HEK293 (cell line): ENCODE results near the gene ARHGAP10.

ENCODE experiments used
- CTCF ChIA-PET: fragments of 350-600 bp; formaldehyde crosslinking; extraction: SDS; loops from one replicate; lab custom pipeline; 2021; ENCODE audit warnings: antibody characterized with exemption; lab: Yijun Ruan, JAX
- POLR2A ChIA-PET: fragments of 300-600 bp; formaldehyde crosslinking; extraction: SDS; loops from one replicate; lab custom pipeline; 2020; ENCODE audit warnings: antibody characterized with exemption, inconsistent platforms; lab: Yijun Ruan, JAX
- H3K27ac ChIP-seq: fragments of 200-500 bp; sonication (Bioruptor generic); 2 replicates; pipeline ENCODE4 v1.5.1; 2014; ENCODE audit warnings: low read depth, low read length, control low read depth, inconsistent platforms; ENCODE audit errors: extremely low read depth
- H3K36me3 ChIP-seq, 2 experiments: fragments of 200-500 bp in 1 of 2; sonication (Bioruptor generic) in 1 of 2; 1 replicate in 1 of 2; 2 replicates in 1 of 2; pipeline ENCODE4 v1.5.1; 2014 to 2017; ENCODE audit warnings: inconsistent platforms in 2 of 2, low read length in 2 of 2; ENCODE audit not compliant: control insufficient read depth in 2 of 2, insufficient read depth in 1 of 2
- H3K4me1 ChIP-seq: fragments of 200-500 bp; sonication (Bioruptor generic); 2 replicates; pipeline ENCODE4 v1.5.1; 2014; ENCODE audit warnings: mild to moderate bottlenecking, low read length, inconsistent platforms; ENCODE audit not compliant: control insufficient read depth, insufficient read depth
- H3K4me3 ChIP-seq: 2 replicates; pipeline ENCODE4 v1.5.1; 2011; ENCODE audit warnings: low read depth, mild to moderate bottlenecking, control low read depth, low read length, moderate library complexity
- H3K9me3 ChIP-seq: fragments of 200-500 bp; sonication (Bioruptor generic); 2 replicates; pipeline ENCODE4 v1.5.1; 2014; ENCODE audit warnings: low read depth, low read length, inconsistent platforms; ENCODE audit not compliant: control insufficient read depth, insufficient read depth
- CTCF ChIP-seq: fragments of 450-650 bp; formaldehyde crosslinking; IDR thresholded peaks from 2 replicates; pipeline ENCODE4 v1.5.1; 2016; ENCODE audit warnings: missing biosample characterization, missing genetic modification characterization
- HOXD13 ChIP-seq: sonication (generic); formaldehyde crosslinking; IDR thresholded peaks from 2 replicates; pipeline ENCODE4 v1.8.0; 2022; ENCODE audit warnings: missing genetic modification reagents, borderline replicate concordance
- INSM2 ChIP-seq: fragments of 450-650 bp; formaldehyde crosslinking; IDR thresholded peaks from 2 replicates; pipeline ENCODE4 v1.5.1; 2016; ENCODE audit warnings: missing biosample characterization, missing genetic modification characterization
- PRDM10 ChIP-seq: fragments of 450-650 bp; formaldehyde crosslinking; IDR thresholded peaks from 2 replicates; pipeline ENCODE4 v1.5.1; 2016; ENCODE audit warnings: missing biosample characterization, missing genetic modification characterization
- REPIN1 ChIP-seq: fragments of 450-650 bp; formaldehyde crosslinking; IDR thresholded peaks from 2 replicates; pipeline ENCODE4 v1.5.1; 2017; ENCODE audit warnings: missing biosample characterization, missing genetic modification characterization, low read depth
- SALL2 ChIP-seq: fragments of 450-650 bp; formaldehyde crosslinking; IDR thresholded peaks from 2 replicates; pipeline ENCODE4 v1.5.0; 2017; ENCODE audit warnings: missing biosample characterization, mild to moderate bottlenecking, missing genetic modification characterization, borderline replicate concordance
- TRIM28 ChIP-seq: IDR thresholded peaks from 2 replicates; pipeline ENCODE4 v1.6.1; 2011; ENCODE audit warnings: low read length, control low read depth, borderline replicate concordance
- ZBTB26 ChIP-seq: fragments of 450-650 bp; formaldehyde crosslinking; optimal IDR thresholded peaks from 2 replicates; pipeline ENCODE3; 2016; ENCODE audit warnings: missing biosample characterization, mild to moderate bottlenecking, missing genetic modification characterization
- ZBTB48 ChIP-seq: fragments of 450-650 bp; formaldehyde crosslinking; IDR thresholded peaks from 2 replicates; pipeline ENCODE4 v1.5.1; 2016; ENCODE audit warnings: missing biosample characterization, missing genetic modification characterization
- ZFP69B ChIP-seq: fragments of 450-650 bp; formaldehyde crosslinking; IDR thresholded peaks from 2 replicates; pipeline ENCODE4 v1.5.1; 2016; ENCODE audit warnings: missing biosample characterization, missing genetic modification characterization
- ZNF155 ChIP-seq: fragments of 450-650 bp; formaldehyde crosslinking; IDR thresholded peaks from 2 replicates; pipeline ENCODE4 v1.5.1; 2016; ENCODE audit warnings: missing biosample characterization, missing genetic modification characterization
- ZNF2 ChIP-seq: fragments of 450-650 bp; formaldehyde crosslinking; IDR thresholded peaks from 2 replicates; pipeline ENCODE4 v1.5.1; 2016; ENCODE audit warnings: missing biosample characterization, missing genetic modification characterization
- ZNF223 ChIP-seq: fragments of 450-650 bp; formaldehyde crosslinking; IDR thresholded peaks from 2 replicates; pipeline ENCODE4 v1.5.1; 2016; ENCODE audit warnings: missing biosample characterization, missing genetic modification characterization
- ZNF23 ChIP-seq: fragments of 450-650 bp; formaldehyde crosslinking; IDR thresholded peaks from 2 replicates; pipeline ENCODE4 v1.5.1; 2016; ENCODE audit warnings: missing biosample characterization, missing genetic modification characterization, borderline replicate concordance
- ZNF311 ChIP-seq: fragments of 450-650 bp; formaldehyde crosslinking; IDR thresholded peaks from 2 replicates; pipeline ENCODE4 v1.5.1; 2017; ENCODE audit warnings: missing biosample characterization, missing genetic modification characterization, borderline replicate concordance
- ZNF354C ChIP-seq: fragments of 450-650 bp; formaldehyde crosslinking; IDR thresholded peaks from 2 replicates; pipeline ENCODE4 v1.5.1; 2016; ENCODE audit warnings: missing biosample characterization, missing genetic modification characterization, low read depth, borderline replicate concordance
- ZNF529 ChIP-seq: fragments of 450-650 bp; formaldehyde crosslinking; IDR thresholded peaks from 2 replicates; pipeline ENCODE4 v1.5.1; 2017; ENCODE audit warnings: missing genetic modification characterization, missing biosample characterization; ENCODE audit not compliant: insufficient replicate concordance
- ZNF654 ChIP-seq: fragments of 450-650 bp; formaldehyde crosslinking; IDR thresholded peaks from 2 replicates; pipeline ENCODE4 v1.5.1; 2016; ENCODE audit warnings: low read depth, missing biosample characterization, missing genetic modification characterization
- ZNF830 ChIP-seq: fragments of 450-650 bp; IDR thresholded peaks from 2 replicates; pipeline ENCODE4 v1.5.0; 2018; ENCODE audit warnings: missing biosample characterization, missing genetic modification characterization, low read depth, mild to moderate bottlenecking, moderate library complexity

The ARHGAP10 gene

GRCh38 chr4:147981305-147981704, 249.4 kb downstream of the ARHGAP10 start (continued):
- TF ChIP-seq ZNF529 (tag by site-specific recombination) = no peak
- TF ChIP-seq ZNF23 (tag by site-specific recombination) = no peak
- no peak for TF ChIP-seq ZNF354C
- TF ChIP-seq ZNF311 (tag by site-specific recombination) = no peak

GRCh38 chr4:147984065-147984777, 252.3 kb downstream of the ARHGAP10 start:
- no peaks in the 10 kb centered on the region for H3K9me3 ChIP-seq
- POLR2A ChIA-PET = no interaction called here
- TF ChIP-seq CTCF (tag by site-specific recombination) (no peak), ZNF223 (tag by site-specific recombination) (no peak), REPIN1 (tag by site-specific recombination) (no peak), HOXD13 (CRISPR knock-in tag) (no peak), ZBTB26 (no peak), ZFP69B (tag by site-specific recombination) (no peak), PRDM10 (tag by site-specific recombination) (no peak), TRIM28 (peak; percentile 55; the same call in 1 of the 2 replicates), ZNF2 (tag by site-specific recombination) (0 out of 2 replicates have a peak, but pooled peaks have one; percentile 31), ZNF830 (no peak), ZNF155 (tag by site-specific recombination) (no peak), ZBTB48 (no peak), ZNF654 (peak; percentile 60), SALL2 (tag by site-specific recombination) (no peak), INSM2 (tag by site-specific recombination) (no peak)
- TF ChIP-seq, all 188 proteins: peak for 3
- Histone ChIP-seq H3K4me3 (no peak overlapping the region), H3K27ac (no peak overlapping the region), H3K36me3 (no peaks in the 10 kb centered on the region), H3K4me1 (no peaks in the 10 kb centered on the region)
- CTCF ChIA-PET = interaction anchor here (0.6 to 1.5 kb wide), 2 partner anchors 24 to 132 kb away, joined by 3 read pairs; no protein-coding TSS in a partner anchor
